GM20000 (cell line): ENCODE data around the gene KCTD12.

ENCODE experiments used
- DNase-seq: peaks from one replicate; pipeline ENCODE4 v3.0.0; 2012; ENCODE audit warnings: low spot score
- TF ChIP-seq, protein P1 (sequence below): IDR thresholded peaks from 2 replicates; pipeline ENCODE4 v1.5.1; 2012; ENCODE audit warnings: mild to moderate bottlenecking, control low read depth; ENCODE audit errors: extremely low read depth, missing control alignments

Gene KCTD12

GRCh38 chr13:76894401-76895110 lies 8.4 kb upstream of the KCTD12 start:
- TF ChIP-seq, protein P1, sequence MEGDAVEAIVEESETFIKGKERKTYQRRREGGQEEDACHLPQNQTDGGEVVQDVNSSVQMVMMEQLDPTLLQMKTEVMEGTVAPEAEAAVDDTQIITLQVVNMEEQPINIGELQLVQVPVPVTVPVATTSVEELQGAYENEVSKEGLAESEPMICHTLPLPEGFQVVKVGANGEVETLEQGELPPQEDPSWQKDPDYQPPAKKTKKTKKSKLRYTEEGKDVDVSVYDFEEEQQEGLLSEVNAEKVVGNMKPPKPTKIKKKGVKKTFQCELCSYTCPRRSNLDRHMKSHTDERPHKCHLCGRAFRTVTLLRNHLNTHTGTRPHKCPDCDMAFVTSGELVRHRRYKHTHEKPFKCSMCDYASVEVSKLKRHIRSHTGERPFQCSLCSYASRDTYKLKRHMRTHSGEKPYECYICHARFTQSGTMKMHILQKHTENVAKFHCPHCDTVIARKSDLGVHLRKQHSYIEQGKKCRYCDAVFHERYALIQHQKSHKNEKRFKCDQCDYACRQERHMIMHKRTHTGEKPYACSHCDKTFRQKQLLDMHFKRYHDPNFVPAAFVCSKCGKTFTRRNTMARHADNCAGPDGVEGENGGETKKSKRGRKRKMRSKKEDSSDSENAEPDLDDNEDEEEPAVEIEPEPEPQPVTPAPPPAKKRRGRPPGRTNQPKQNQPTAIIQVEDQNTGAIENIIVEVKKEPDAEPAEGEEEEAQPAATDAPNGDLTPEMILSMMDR, result no peak
- no peak for DNase-seq

DNA sequence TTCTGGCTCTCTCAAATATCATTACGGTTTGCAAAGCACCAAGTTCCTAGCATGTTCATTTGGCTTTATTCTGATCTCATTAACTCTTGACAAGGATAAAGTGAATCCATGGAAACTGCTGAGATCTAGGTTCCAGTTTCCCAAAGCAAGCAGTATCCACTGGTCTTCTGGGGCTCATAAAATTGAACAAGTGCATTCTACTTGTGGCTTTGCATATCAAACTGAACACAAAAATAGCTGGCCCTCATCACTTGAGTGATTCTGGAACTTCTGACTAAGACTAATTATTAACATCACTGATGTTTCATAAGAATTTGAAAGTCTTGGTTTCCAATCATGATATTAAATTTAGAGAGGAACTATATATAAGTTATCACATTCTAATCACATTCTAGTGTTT lies 6.3 kb upstream of the KCTD12 start:
- DNase-seq, result no peak
- TF ChIP-seq, protein P1, result no peak

DNA sequence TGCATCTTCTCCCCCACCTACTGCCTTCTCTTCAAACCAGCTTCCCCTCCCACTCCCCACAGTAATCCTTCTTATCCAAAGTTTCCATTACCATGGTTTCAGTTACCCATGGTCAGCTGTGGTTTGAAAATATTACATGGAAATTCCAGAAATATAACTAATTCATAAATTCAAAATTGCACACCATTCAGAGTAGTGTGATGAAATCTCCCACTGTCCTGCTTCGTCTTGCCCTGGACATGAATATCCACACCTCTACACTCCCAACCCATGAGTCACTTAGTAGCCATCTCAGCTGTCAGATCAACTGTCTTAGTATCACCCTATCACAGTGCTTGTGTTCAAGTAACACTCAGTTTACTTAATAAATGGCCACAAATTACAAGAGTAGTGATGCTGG lies 3.8 kb upstream of the KCTD12 start:
- TF ChIP-seq, protein P1, result no peak
- DNase-seq, result no peak

- DNase-seq, result no peak
- TF ChIP-seq, protein P1, result no peak
Measured at GRCh38 chr13:76889254-76889653, 3.0 kb upstream of the KCTD12 start.

DNA sequence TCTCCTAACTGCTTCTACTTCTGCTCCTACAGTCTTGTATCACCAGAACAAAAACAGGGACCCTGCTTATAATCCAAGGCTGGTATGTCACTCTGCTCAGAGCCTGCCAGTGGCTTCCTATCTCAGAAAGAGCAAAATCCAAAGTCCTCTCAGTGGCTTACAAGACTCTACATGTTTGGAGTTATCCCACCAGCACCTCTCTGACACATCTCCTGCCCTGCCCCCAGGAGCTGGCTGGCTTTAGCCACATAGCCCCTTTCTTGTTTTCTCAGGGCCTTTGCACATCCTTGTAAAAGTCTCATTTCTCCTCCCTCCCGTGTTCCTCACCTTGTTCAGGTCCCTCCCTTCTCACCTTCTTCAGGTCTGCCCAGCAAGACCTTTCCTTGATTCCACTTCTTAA lies 2.2 kb upstream of the KCTD12 start:
- DNase-seq, result no peak
- TF ChIP-seq, protein P1, result no peak

DNA sequence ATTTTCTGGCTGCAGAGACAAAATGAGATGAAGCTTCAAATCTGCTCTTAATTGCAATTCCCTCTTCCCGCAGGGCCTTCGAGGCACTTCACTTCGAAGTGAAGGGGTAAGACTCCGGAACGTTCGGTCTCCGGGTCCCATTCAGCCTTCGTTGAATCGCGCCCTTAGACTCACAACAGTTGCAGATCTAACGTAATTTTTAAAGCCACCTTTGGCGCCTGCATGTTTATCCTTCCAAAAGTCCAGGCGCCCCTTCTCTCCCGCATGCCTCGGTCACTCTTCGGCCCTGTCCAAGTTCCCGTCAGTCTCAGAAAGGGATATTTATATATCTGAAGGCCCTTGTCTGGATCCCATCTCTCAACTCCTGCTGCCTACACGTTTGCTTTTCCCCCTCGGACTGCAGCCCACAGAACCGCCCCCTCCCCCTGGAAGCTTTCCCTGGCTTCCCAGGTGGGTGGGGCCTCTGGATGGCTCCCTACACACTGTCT lies 915 bp upstream of the KCTD12 start:
- DNase-seq, result no peak
- TF ChIP-seq, protein P1, result no peak

DNA sequence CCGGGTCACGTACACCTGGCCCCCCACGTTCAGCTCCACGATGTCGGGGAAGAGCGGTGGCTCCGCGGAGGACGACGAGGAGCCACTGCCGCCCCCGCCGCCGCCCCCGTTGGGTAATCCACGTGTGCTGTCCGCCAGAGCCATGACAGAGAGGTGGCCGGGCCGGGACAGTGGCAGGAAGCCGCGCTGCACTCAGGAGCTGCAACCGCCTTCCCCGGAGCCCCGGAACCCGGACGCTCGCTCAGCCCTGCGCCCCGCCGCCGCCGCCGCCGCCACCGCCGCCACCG lies 257 bp downstream of the KCTD12 start:
- no peak for DNase-seq
- TF ChIP-seq, protein P1, result no peak
